AG10803 (cell line): Measurements from ENCODE around the gene MFN2.

Experiments used
- DNase-seq: peaks from one replicate; pipeline ENCODE4 v3.0.0; 2010; ENCODE audit warnings: low read depth
- H3K4me3 ChIP-seq: 2 replicates; pipeline ENCODE4 v1.5.1; 2011; ENCODE audit warnings: mild to moderate bottlenecking, low read length, control low read depth
- TF ChIP-seq, protein P1 (sequence below): conservative IDR thresholded peaks from 2 replicates; pipeline ENCODE4 v1.5.1; 2011; ENCODE audit warnings: mild to moderate bottlenecking, low read length, control low read depth, inconsistent platforms

MFN2 gene

DNA sequence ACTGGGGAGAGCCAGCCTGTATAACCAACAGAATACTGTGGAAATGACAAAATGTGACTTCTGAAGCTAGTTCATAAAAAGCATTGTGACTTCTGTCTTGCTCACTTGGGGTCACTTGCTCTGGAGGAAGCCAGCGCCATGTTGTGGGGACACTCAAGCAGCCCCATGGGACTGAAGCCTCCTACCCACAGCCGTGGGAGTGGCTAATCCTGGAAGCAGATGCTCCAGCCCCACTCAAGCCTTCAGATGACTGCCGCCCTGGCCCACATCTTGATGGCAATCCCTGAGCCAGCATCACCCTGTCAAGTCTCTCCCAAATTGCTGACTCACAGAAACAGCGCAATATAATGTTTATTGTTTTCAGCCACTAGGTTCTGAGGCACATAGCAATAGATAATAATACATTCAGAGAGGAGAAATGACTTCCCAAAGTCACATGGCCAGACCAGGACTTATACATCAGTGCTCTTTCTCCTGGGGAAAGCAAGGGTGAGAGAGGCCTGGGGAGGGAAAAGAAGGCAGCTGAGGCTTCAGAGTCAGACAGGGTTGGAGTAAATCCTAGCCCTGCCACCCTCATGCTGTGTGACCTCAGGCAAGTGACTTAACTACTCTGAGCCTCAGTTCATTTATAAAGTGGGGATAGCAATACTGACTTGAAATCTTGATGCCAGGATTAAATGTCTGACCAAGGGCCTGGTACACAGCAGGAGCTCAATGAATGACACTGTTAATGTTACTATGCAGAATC is 77.9 kb downstream of the MFN2 start:
- TF ChIP-seq, protein P1, sequence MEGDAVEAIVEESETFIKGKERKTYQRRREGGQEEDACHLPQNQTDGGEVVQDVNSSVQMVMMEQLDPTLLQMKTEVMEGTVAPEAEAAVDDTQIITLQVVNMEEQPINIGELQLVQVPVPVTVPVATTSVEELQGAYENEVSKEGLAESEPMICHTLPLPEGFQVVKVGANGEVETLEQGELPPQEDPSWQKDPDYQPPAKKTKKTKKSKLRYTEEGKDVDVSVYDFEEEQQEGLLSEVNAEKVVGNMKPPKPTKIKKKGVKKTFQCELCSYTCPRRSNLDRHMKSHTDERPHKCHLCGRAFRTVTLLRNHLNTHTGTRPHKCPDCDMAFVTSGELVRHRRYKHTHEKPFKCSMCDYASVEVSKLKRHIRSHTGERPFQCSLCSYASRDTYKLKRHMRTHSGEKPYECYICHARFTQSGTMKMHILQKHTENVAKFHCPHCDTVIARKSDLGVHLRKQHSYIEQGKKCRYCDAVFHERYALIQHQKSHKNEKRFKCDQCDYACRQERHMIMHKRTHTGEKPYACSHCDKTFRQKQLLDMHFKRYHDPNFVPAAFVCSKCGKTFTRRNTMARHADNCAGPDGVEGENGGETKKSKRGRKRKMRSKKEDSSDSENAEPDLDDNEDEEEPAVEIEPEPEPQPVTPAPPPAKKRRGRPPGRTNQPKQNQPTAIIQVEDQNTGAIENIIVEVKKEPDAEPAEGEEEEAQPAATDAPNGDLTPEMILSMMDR = no peak
- DNase-seq = no peak
- H3K4me3 ChIP-seq = no peak overlapping the region

DNA sequence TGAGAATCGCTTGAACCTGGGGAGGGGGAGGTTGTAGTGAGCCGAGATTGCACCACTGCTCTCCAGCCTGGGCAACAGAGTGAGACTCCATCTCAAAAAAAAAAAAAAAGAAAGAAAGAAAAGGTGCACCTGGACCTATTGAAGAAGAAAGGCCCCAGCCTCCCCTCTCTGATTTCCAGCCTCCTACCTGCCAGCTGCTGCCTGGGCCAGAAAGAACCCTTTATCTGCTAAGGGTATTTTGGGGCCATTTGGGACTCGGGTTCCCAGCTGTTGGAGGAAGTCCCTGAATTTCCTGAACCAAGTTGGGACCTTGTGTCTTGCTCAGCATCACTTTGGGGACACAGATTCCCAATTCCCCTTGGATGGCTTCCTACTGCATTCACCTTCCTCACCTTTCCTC is 79.0 kb downstream of the MFN2 start:
- no peak for DNase-seq
- TF ChIP-seq, protein P1 = no peak
- no peak overlapping the region for H3K4me3 ChIP-seq

DNA sequence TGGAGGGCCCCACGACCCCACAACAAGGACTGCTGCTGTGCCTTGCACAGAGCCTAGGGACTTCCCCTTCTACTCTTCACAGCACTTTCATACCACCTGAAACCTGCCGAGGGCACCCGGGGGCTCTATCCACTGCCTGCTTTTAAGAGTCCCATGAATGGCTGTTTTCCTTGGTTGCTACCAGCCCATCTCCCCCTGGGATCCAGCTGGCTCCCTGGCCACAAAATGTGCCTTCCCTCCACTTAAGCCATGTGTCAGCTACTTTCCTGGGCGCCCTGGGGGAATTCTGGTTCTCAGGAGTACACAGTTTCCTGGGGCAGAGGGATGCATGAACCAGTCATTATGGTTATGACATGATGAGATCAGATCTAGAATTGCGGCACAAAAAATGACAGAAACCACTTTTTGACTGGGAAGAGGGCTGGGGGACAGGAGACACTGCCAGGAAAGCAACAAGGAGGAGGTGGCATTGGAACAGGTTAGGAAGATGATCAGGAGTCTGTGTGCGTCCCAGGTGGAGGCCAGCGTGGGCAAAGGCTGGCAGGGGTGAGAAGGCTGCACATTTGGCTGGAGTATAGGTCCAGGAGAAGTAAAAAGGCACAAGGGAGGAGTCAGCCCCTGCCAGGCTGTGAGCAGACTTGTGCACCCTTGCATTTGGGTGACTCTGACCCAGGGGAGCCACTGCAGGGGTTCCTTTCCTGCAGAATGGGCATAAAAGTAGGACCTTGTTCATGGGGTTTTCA is 79.6 kb downstream of the MFN2 start:
- TF ChIP-seq, protein P1 = no peak
- no peak overlapping the region for H3K4me3 ChIP-seq
- no peak for DNase-seq

DNA sequence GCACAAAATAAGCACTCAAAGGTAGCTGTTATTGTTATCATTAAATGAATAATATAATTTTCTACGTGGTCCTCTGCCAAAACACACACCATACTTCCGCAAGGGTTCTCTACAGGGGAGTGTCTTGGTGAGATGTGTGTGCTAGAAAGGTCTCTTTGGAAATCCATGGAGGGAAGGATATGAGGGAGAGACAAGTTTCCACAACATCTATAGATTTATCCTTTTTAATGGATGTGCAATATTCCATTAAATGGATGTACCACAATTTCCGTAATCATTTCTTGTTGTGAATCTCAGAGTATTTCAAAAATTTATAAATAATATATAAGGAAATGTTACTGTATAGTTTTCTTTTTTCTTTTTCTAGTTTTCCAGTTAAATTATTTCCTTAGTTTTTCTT is 80.3 kb downstream of the MFN2 start:
- H3K4me3 ChIP-seq = no peak overlapping the region
- TF ChIP-seq, protein P1 = no peak
- DNase-seq = no peak
